ENCODE data around the gene EFCAB11. TPM values are rescaled to one million over a fixed set of nuclear protein-coding genes. Genes with fewer than 3 reads are reported as not detected.
"Not testable (repeated sequence)": the region's sequence is repeated elsewhere in the genome, so short reads cannot be mapped to it uniquely, and the experiment has no call there.

Gene EFCAB11
- polyA plus RNA-seq, 10 donors, result 5.6 to 9.1 (median 7.7) TPM

- DNase-seq, result no peak
These were observed 42.3 kb downstream of the EFCAB11 start for GRCh38 chr14:89912221-89912620.

DNA sequence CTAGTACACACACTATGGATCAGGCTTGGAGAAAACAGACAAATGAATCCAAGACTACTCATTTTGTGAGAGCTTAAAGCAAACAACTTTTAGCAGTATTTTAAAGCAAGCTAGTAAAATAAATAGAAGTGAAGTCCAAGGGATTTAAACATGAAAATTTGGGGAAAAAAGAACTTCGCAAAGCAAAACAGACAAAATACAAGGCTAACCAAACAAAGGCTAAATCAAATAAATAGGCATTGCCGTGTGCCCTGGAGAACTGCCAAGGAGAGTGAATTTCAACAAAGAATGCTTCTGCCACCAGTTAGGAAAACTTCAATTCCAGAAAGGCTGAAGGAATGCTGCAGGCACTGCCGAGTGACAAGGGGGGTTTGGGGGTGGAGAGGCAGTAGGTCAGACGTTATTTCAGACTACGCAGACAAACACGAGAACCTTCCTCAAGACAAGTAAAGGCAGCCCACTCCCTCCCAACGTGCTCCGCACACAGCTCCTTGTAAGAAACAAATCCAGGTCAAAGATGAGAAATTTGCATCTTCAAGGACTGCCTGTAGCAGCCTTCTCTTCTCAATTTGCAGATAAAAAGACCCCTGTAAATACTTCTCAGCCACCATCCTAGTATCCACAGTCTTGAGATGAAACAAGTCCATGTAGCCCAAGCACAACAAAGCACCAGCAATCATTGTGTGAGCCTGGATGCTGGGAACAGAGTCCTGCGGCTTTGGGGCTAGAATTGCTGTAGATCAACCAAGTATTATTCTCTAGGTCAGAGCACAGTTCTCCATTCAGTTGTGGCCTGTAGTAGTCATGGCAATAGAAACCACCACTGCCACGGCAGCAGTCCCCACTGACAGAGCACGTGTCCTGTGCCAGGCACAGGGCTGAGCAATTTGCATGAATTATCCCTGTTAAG lies 43.3 kb downstream of the EFCAB11 start:
- DNase-seq, result peak in 2 of 3 donors; percentile 52 to 68

DNA sequence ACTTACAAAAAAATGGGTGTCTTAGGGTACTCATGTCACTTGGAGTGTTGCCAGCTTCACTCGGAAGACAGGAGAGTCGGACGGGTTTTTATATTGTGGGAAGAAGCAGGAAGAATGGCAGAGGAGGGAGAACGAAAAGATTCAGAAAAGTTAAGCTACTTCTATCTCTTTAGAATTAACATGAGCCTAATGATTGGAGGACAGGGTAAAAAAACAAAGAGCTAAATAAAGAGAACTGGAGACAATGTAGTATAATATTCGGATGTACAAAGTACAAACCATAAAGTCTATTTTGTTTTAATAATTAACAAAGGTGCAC lies 43.9 kb downstream of the EFCAB11 start:
- no peak for DNase-seq

GRCh38 chr14:89909586-89909985 lies 44.9 kb downstream of the EFCAB11 start:
- DNase-seq, result no peak

GRCh38 chr14:89908712-89909450 lies 45.6 kb downstream of the EFCAB11 start:
- no peak for DNase-seq

- DNase-seq, result no peak
These were observed 46.9 kb downstream of the EFCAB11 start for GRCh38 chr14:89907655-89908054.

- DNase-seq, result no peak
These were observed 48.5 kb downstream of the EFCAB11 start for GRCh38 chr14:89906000-89906399.

DNA sequence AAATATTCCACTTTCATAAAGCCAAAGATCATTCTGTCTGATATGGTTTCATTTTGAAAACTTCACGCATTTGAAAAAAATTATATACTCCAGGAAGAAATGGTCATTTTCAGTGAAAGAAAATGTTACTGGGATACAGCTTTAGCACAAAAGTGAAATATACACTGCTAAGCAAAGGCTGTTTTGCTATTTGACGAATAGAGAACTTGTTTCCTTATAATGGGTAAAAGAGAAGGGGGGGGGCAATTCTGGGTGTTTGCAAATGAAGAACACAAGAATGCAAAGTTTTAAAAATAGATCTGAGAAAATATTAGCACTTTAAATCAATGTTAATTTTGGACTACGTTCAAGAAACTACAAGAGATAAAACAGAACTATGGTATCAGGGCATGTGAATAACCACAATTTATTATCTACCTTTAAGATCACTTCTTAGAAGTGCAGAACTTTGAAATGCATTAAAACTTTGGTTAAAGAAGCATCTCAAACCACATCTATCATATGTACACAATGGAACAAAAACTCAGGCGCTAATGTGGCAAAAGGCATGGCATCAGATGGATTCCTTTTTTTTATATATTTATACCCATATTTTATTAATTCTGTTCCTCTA lies 51.1 kb downstream of the EFCAB11 start:
- DNase-seq, result no peak

DNA sequence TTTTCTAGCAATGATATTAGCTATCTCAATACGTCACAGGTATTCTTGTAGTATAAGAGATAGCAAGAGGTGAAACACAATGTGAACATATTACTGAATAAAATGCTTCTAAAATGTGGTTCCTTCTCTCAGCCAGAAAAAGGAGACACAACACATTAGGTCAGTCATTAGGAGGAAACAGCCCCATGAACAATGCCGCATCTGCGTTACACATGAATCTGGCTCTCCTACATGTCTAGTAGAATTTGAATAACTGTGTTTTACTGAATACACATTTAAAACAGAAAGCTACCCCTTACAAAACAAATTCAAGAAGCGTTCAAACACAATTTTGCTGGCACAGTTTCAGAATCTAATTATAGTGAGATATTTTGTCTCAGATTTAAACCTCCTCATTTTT lies 51.6 kb downstream of the EFCAB11 start:
- peak in 1 of 3 donors; percentile 32 for DNase-seq

- DNase-seq, result peak in 1 of 3 donors; percentile 34
These were observed 53.7 kb downstream of the EFCAB11 start for GRCh38 chr14:89900802-89901201.

DNA sequence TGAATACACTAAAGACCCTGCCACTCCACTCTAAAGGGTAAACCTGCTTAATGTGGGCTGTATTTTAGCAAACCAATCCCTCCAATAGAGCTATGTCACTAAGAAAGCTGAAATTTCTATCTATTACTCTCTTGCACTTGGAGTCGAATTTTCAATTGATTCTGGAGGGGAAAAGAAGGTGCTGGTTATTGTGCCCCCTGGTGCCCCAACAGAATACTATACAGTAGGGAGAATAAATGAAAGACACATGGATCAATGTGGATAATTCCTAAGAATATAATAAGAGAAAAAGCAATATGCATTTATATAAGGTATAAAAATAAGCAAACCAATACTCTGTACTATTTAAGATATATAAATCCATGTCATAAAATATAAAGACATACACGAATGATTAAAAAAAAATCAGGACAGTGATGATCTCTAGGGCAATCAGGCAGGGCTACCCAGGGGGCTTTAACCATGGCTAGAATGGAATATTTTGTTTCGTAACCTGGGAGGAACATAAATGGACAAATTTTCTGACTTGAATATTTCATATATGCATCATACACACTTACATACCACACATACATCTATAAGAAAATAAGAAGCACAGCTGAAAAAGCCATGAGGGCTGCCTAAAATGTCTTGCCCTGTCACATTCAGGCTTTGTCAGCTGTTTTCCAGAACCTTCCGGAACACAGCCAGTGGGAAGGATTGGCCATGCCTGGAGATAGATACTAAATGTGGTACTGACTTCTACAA lies 54.4 kb downstream of the EFCAB11 start:
- peak in 1 of 3 donors; percentile 63 for DNase-seq

DNA sequence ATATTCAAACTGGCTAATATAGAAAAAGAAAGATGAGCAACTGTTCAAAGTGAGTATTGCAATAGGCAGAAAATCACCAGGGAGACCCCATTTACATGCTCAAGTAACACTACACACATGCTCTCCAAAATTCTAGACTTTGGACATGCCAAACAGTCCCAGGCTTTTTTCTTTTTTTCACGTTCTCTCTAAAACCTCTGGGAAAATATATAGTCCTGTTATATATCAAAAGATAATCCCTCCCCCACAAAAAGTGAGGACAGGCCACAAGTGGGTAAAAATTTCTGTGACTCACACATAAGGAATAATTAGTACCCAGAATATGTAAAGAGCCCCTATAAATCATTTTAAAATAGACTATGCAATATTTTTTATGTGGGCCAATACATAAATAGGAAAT lies 55.2 kb downstream of the EFCAB11 start:
- DNase-seq, result peak in 2 of 3 donors; percentile 27 to 57

DNA sequence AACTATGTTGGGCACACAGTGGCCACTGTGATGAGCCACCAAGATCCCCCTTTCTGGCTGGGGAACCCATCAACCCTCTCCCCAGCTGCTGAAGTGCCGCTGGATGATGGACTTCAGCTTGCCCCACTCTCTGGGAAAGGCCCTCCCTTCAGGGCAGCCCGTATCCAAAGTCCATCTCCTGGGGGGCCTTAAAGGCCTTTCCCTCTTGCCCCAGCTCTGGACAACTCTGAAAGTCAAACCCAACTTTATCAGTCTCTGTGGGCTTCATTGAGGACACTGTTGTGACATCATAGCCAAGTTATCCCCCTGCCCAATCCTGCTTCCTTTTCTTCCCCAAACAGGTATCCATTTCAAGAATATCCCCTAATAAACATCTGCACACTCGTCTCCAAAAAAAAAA lies 61.1 kb downstream of the EFCAB11 start:
- DNase-seq, result not testable (repeated sequence)

GRCh38 chr14:89892953-89893352 lies 61.6 kb downstream of the EFCAB11 start:
- no peak for DNase-seq

DNA sequence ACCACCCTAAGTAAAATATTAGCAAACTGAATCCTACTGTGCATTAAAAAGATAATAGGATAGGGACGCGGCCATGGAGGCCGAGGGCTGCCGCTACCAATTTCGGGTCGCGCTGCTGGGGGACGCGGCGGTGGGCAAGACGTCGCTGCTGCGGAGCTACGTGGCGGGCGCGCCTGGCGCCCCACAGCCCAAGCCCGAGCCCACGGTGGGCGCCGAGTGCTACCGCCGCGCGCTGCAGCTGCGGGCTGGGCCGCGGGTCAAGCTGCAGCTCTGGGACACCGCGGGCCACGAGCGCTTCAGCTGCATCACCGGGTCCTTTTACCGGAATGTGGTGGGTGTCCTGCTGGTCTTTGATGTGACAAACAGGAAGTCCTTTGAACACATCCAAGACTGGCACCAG lies 62.8 kb downstream of the EFCAB11 start:
- DNase-seq, result not testable (repeated sequence)

- no peak for DNase-seq
These were observed 63.5 kb downstream of the EFCAB11 start for GRCh38 chr14:89891055-89891454.

DNA sequence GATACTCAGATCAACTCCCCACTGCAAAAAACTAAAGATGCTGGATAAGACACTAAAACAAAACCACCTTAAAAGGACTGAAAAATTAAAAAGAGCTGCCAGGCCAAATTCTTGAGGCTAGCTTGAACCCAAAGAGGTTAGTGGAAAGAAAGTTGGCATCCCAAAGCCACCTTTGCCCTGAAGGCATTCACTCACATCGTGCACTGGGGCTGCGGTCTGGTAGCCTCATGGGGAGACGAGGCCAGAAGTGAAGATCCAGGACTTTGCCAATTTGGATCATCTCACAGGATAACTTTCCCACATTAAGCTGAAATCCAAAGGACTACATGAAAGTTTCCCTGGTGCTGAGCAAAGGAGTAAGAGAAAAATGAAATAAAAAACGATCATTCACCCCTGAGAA lies 63.9 kb downstream of the EFCAB11 start:
- no peak for DNase-seq

- DNase-seq, result no peak
These were observed 64.9 kb downstream of the EFCAB11 start for GRCh38 chr14:89889626-89890025.

DNA sequence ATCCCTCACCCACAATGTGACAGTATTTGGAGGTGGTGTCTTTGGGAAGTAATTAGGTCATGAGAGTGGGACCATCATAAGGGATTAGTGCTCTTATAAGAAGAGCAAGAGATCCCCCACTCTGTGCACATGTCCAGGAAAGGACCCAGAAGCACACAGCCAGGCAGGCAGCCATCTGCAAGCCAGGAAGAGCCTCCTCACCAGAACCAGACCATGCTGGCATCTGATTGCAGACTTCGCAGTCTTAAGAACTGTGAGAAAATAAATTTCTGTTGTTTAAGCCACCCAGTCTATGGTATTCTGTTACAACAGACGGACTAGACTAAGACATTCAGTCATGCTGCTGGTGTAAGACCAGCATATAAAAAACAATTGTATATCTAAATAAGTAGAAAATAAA lies 69.8 kb downstream of the EFCAB11 start:
- no peak for DNase-seq

DNA sequence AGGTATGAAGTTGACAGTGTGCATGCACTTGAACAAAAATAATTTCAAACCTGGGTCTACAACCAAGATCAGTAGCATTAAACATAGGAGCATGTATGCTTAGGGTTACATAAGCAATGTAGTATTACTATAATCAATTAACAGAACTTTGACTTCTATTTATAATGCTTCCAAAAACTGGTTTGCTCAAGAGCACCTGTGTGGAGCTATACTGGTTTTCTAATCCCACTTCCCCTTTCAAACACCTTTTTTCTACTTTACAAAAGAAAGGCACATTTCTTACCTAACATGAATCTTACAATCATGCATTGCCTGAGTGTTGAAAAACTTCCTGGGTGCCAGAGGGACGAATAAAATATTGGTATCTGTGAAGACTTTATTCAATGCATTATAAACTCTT lies 72.7 kb downstream of the EFCAB11 start:
- DNase-seq, result no peak

DNA sequence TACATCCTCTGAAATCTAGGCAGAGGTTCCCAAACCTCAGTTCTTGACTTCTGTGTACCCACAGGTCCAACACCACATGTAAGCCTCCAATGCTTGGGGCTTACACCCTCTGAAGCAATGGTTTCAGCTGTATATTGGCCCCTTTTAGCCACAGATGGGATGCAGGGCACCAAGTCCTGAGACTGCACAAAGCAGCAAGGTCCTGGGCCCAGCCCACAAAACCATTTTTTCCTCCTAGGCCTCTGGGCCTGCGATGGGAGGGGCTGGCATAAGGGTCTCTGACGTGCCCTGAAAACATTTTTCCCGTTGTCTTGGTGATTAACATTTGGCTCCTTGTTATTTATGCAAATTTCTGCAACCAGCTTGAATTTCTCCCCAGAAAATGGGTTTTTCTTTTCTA lies 80.4 kb downstream of the EFCAB11 start:
- not testable (repeated sequence) for DNase-seq

DNA sequence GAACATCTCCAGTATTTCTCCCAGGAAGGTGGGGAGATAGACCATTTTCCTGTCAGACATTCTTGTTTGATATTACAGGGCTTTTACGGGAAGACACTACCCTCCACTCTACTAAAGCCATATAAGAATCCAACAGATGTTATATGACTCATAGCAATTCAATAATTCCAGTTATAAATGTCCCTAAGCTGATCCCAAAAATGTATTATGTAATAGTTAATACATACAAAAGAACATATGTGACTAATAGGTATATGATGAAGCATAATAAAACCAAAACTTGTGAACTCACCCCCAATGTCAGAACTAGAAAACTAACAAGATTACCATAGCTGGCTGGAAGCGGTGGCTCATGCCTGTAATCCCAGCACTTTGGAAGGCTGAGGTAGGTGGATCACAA lies 84.2 kb downstream of the EFCAB11 start:
- peak in 2 of 3 donors; percentile 42 to 52 for DNase-seq

Data from muscle of back (tissue), 11 donors.